ENCODE measurements around the gene APOL6. TPM values are rescaled to one million over a fixed set of nuclear protein-coding genes. Genes with fewer than 3 reads are reported as not detected.
"Not testable (repeated sequence)": the region's sequence is repeated elsewhere in the genome, so short reads cannot be mapped to it uniquely, and the experiment has no call there.

The APOL6 gene
- total and polyA plus RNA-seq, 8 donors = 7.7 to 49.2 (median 10.2) TPM

DNA sequence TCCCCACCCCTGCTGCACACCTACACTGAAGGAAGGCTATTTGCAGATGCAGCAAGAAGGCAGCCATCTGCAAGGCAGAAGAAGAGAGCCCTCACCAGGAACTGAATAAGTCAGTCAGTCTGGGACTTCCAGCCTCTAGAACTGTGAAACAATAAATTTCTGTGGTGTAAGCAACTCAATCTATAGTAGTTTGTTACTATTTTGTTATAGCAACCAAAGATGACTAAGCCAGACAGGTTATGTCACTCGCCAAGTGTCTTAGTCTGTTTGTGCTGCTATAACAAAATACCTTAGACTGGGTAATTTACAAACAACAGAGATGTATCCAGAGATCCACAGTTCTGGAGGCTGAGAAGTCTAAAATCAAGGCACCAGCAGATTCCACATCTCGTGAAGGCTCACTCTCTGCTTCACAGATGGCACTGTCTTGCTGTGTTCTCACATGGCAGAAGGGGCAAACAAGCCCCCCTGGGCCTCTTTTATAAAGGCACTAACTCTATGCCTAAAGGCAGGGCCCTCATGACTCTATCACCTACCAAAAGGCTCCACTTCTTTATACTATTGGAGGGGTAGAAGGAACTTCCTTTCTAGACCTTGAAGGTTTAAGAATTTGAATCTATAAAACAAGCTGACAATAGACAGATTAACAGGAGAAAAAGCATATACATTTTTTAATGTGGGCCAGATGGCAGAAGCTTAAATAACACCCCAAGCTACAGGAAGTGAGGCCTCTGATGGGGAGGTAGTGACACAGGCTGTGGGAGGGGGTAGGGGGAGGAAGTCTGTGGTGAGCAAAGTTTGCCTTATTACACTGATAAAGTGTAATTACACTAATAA, 12.3 kb downstream of the APOL6 start:
- peak; percentile 54 for ATAC-seq

DNA sequence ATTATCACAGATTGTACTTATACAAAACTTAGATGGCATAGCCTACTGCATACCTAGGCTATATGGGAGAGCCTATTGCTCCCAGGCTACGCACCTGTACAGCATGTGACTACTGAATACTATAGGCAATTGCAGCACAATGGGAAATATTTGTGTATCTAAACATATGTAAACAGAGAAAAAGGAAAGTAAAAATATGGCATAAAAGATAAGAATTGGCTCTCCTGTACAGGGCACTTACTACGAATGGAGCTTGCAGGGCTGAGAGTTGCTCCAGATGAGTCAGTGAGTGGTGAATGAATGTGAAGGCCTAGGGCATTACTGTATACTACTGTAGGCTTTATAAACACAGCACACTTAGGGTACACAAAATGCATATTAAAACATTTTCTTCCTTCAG, 13.2 kb downstream of the APOL6 start:
- ATAC-seq (peak; percentile 41), DNase-seq (no peak)
- Histone ChIP-seq H3K36me3 (peaks cover 4 to 74% of the 10 kb centered on the region in 2 donors), H3K27me3 (no peaks in the 10 kb centered on the region), H3K27ac (no peak overlapping the region), H3K4me1 (peaks cover 8 to 63% of the 10 kb centered on the region in 2 donors), H3K9me3 (peaks cover 0 to 18% of the 10 kb centered on the region in 2 donors), H3K4me3 (no peak overlapping the region)
- TF ChIP-seq, protein P1, sequence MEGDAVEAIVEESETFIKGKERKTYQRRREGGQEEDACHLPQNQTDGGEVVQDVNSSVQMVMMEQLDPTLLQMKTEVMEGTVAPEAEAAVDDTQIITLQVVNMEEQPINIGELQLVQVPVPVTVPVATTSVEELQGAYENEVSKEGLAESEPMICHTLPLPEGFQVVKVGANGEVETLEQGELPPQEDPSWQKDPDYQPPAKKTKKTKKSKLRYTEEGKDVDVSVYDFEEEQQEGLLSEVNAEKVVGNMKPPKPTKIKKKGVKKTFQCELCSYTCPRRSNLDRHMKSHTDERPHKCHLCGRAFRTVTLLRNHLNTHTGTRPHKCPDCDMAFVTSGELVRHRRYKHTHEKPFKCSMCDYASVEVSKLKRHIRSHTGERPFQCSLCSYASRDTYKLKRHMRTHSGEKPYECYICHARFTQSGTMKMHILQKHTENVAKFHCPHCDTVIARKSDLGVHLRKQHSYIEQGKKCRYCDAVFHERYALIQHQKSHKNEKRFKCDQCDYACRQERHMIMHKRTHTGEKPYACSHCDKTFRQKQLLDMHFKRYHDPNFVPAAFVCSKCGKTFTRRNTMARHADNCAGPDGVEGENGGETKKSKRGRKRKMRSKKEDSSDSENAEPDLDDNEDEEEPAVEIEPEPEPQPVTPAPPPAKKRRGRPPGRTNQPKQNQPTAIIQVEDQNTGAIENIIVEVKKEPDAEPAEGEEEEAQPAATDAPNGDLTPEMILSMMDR (IDR thresholded peaks at IDR 0.05) = no peak
- intact Hi-C loops (cut with DNase I) = no loop called here

More for the DNA sequence above, 12.3 kb downstream of the APOL6 start:
- peaks cover 0 to 9% of the 10 kb centered on the region in 2 donors for H3K9me3 ChIP-seq
- no peak for DNase-seq
- TF ChIP-seq, protein P1 (IDR thresholded peaks at IDR 0.05) = no peak
- peak overlapping the region in 1 of 2 donors; percentile 6 for H3K27ac ChIP-seq
- intact Hi-C loops (cut with DNase I) = no loop called here
- no peaks in the 10 kb centered on the region for H3K27me3 ChIP-seq
- H3K4me1 ChIP-seq = peaks cover 8 to 71% of the 10 kb centered on the region in 2 donors
- peaks cover 4 to 74% of the 10 kb centered on the region in 2 donors for H3K36me3 ChIP-seq
- H3K4me3 ChIP-seq = no peak overlapping the region

DNA sequence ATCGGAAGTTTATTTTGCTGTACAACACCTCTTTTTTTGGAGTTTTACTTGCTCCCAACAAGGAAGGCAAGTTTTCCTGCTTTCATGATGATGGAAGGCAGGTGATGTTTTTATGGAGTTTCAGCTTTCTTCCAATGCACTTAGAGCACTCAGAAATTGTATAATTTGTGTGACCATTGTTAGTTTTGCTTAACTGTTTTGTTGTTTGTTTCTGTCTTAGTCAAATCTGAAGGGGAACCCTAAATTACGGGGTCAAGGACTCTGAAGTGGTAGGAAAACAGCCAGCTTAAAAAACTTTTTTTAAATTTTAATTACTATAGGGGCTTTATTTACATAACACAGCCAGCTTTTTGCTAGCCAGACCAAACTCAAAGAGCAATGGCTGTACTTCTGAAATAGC, 14.7 kb downstream of the APOL6 start:
- H3K27ac ChIP-seq = peak overlapping the region; percentile 46 to 68

DNA sequence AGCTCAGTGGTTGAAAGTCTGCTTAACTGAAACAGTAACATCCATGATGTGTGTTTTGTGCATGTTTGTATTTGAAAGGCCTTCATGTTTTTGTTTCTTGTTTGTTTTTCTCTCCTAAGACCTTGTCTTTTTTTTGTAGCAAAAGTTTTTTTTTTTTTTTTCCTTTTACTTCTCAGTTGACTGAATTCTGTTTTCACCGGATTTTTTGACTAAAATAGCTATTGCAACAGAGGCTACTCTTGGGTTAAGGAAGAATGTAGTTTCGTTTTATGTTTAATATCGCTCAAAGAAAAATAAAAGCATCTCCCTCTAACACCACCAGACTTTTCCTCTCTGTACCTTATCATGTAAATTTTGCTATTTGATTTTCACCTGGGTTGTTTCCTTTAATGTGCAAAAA, 15.1 kb downstream of the APOL6 start:
- Histone ChIP-seq H3K27ac (peak overlapping the region; percentile 46 to 68), H3K27me3 (no peaks in the 10 kb centered on the region), H3K9me3 (peaks cover 0 to 26% of the 10 kb centered on the region in 2 donors), H3K36me3 (peaks cover 4 to 73% of the 10 kb centered on the region in 2 donors), H3K4me3 (no peak overlapping the region), H3K4me1 (peaks cover 5 to 47% of the 10 kb centered on the region in 2 donors)
- intact Hi-C loops (cut with DNase I) = no loop called here
- ATAC-seq (peak; percentile 19), DNase-seq (peak in 1 of 4 donors; percentile 35)
- TF ChIP-seq, protein P1 (IDR thresholded peaks at IDR 0.05) = no peak

More for the DNA sequence above, 14.7 kb downstream of the APOL6 start:
- Histone ChIP-seq H3K36me3 (peaks cover 4 to 74% of the 10 kb centered on the region in 2 donors), H3K9me3 (peaks cover 0 to 26% of the 10 kb centered on the region in 2 donors), H3K4me3 (no peak overlapping the region), H3K27me3 (no peaks in the 10 kb centered on the region), H3K4me1 (peaks cover 5 to 51% of the 10 kb centered on the region in 2 donors)
- TF ChIP-seq, protein P1 (IDR thresholded peaks at IDR 0.05) = no peak
- no peak for ATAC-seq
- no peak for DNase-seq
- intact Hi-C loops (cut with DNase I) = no loop called here

DNA sequence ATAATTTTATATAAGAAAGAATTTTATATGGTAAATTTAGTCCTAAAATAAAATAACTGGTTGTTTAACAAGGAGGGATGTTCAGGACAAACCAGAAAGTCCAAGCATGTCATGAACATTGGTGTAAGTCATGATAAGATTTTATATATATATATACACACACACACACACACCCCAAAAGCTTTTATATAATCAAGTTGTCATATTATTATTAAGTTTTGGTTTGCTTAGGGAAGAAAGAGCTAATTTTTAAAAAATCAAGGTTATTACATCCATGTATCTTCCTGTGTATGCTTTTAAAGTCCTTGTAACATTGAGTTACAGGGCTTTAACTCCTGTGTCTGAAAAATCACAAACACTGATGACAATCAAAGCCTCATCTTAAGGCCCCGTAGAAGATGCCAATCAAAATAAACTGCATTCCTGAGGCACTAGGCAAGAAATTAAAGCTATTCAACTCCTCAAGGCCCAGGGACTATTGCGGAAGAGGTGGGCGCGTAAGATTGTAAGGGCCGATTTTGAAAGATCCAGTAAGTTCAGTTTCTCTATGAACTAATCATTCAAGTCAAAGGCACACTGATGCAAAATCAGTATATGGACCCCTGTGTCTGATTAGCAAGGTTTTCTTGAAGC, 16.8 kb downstream of the APOL6 start:
- Histone ChIP-seq H3K4me3 (no peak overlapping the region), H3K36me3 (peaks cover 0 to 56% of the 10 kb centered on the region in 2 donors), H3K4me1 (peaks cover 5 to 41% of the 10 kb centered on the region in 2 donors), H3K27me3 (no peaks in the 10 kb centered on the region), H3K27ac (no peak overlapping the region), H3K9me3 (peaks cover 0 to 26% of the 10 kb centered on the region in 2 donors)
- TF ChIP-seq, protein P1 (IDR thresholded peaks at IDR 0.05) = no peak
- DNase-seq = no peak
- intact Hi-C loops (cut with DNase I) = no loop called here
- no peak for ATAC-seq

DNA sequence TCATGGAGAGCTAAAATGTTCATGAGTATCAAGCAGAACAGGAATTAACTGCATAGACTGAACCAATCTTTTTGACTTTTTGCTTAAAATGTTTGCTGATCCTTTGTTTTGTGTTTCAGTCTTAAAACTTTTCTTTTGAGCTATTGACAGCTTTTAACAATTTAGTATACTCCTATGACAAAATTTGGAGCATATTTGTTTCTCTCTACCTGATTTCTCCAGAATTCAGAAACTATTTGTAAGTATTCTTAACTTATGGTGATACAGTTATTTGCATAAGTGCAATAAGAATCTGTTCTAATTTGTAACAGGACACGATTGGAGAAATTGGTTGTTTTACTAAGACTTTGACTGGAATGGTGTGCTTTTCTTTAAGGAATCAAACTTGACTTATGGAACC, 18.5 kb downstream of the APOL6 start:
- peaks cover 0 to 26% of the 10 kb centered on the region in 2 donors for H3K9me3 ChIP-seq
- H3K4me3 ChIP-seq; ATAC-seq; H3K27ac ChIP-seq; H3K27me3 ChIP-seq; DNase-seq; intact Hi-C loops (cut with DNase I): not testable (repeated sequence)
- peaks cover 0 to 25% of the 10 kb centered on the region in 2 donors for H3K4me1 ChIP-seq
- peaks cover 0 to 40% of the 10 kb centered on the region in 2 donors for H3K36me3 ChIP-seq
